NCI-H146 treated with DMSO at 0.1 percent for 48 hours (cell line): ENCODE results near the gene KLF17.

Experiments used
- DNase-seq: peaks from one replicate; lab custom pipeline; 2025; ENCODE audit not compliant: unreplicated experiment; lab: John Stamatoyannopoulos, UW

Gene KLF17, protein sequence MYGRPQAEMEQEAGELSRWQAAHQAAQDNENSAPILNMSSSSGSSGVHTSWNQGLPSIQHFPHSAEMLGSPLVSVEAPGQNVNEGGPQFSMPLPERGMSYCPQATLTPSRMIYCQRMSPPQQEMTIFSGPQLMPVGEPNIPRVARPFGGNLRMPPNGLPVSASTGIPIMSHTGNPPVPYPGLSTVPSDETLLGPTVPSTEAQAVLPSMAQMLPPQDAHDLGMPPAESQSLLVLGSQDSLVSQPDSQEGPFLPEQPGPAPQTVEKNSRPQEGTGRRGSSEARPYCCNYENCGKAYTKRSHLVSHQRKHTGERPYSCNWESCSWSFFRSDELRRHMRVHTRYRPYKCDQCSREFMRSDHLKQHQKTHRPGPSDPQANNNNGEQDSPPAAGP

GRCh38 chr1:44118682-44119081, at the start of gene KLF17:
KLF17 (plus strand) TSS chr1:44118821; CDS start chr1:44118908, 87 bp downstream.
- DNase-seq, result no peak

DNA sequence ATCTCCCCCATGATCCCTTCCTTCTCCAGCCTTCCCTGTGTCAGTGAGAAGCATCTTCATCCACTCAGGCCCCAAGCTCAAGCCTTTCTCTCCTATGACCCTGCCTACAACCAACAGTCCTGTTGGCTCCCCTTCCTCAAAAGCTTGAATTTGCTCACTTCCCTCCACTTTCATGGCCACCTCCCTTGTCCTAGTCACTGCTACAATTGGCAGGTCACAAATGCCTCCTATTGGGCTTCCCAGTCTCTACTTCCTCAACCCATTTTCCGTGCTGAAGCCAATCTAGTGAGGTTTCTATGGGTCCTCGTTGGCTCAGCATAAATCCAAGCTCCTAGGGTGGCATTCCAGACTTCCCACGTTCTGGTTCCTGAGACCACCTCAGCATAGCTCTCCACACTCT, 47.2 kb upstream of the KLF17 start:
- DNase-seq, result no peak

DNA sequence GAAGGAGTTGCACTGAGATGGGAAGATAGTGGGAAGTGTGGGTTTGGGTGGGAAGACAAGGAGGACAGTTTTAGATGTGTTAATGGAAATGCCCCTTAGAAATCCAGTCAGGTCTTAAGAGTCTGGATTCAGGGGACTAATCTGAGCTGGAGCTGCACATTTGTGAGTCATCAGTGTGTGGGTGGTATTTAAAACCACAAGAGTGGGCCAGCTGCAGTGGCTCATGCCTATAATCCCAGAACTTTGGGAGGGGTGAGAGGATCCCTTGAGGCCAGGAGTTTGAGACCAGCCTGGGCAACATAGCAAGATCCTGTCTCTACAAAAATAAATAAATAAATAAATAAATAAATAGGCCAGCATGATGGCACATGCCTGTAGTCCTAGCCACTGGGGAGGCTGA, 46.4 kb upstream of the KLF17 start:
- DNase-seq, result no peak

DNA sequence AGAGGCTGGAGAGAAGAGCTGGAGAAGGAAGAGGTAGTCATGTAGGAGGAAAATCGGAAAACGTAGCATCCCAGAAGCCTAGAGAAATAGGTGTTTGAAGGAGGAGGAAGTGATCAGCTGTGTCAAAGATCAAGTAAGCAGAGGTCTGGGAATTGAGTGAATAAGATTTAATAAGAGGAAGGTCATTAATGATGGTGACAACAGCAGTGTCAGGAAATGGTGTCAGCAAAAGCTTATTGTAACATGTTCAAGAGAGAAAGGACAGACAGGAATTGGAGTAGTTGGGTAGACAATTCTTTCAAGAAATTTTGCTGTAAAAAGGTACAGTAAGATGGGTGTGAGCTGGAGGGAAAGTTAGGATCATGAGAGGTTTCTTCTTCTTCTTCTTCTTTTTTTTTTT, 45.8 kb upstream of the KLF17 start:
- no peak for DNase-seq

- no peak for DNase-seq
Measured at GRCh38 chr1:44073528-44073927, 45.1 kb upstream of the KLF17 start.

- no peak for DNase-seq
Measured at GRCh38 chr1:44074415-44074814, 44.2 kb upstream of the KLF17 start.

- DNase-seq, result no peak
Measured at GRCh38 chr1:44076066-44076465, 42.6 kb upstream of the KLF17 start.

- no peak for DNase-seq
Measured at GRCh38 chr1:44077421-44077820, 41.2 kb upstream of the KLF17 start.

DNA sequence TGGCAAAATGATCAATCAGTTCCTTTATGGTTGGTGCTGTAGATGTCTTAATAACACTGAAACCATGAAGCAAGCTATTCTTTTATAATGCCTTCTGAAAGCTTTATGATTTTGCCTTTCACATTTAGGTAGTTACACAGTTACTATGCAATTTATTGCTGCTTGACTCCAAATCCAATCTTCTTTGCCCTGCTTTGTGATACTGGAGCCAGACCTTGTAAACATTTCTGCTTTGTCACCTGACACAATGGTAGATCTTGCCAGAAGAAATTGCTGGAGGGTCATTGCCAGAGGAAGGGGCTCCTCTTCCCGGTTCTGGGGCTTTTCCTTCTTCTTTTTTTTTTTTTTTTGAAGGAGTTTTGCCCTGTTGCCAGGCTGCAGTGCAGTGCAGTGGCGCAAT, 40.5 kb upstream of the KLF17 start:
- no peak for DNase-seq

- no peak for DNase-seq
Measured at GRCh38 chr1:44079566-44079965, 39.1 kb upstream of the KLF17 start.

GRCh38 chr1:44084998-44085675, 33.5 kb upstream of the KLF17 start:
- DNase-seq, result no peak

- no peak for DNase-seq
Measured at GRCh38 chr1:44086692-44087474, 31.7 kb upstream of the KLF17 start.

GRCh38 chr1:44089371-44090048, 29.1 kb upstream of the KLF17 start:
- DNase-seq, result peak; percentile 35

GRCh38 chr1:44090429-44091252, 28.0 kb upstream of the KLF17 start:
- no peak for DNase-seq

DNA sequence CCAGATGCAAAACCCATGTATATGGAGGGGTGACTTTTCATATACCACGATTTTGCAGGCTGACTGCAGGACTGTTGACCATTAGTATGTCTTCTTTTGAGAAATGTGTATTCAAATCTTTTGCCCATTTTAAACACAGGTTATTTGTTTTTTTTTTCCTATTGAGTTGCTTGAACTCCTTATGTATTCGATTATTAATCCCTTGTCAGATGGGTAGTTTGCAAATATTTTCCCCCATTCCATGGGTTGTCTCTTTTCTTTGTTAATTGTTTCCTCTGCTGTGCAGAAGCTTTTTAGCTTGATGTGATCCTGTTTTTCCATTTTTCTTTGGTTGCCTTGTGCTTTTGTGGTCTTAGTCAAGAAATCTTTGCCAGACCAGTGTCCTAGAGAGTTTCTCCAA, 24.6 kb upstream of the KLF17 start:
- no peak for DNase-seq

GRCh38 chr1:44100183-44100868, 18.3 kb upstream of the KLF17 start:
- DNase-seq, result no peak

DNA sequence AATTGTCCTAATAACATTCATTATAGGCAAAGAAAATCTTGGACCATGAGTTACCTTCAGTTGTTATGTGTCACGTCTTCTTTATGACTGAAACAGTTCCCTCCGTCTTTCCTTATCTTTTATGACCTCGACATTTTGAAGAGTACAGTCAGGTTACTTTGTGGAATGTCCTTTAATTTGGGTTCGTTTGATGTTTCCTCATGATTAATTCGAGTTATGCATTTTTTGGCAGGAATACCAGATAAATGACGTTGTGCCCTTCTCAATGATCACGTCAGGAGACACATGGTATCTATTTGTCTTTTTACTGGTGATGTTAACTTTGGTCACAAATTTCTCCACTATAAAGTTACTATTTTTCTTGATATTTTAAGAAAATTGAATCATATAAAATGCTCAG, 17.3 kb upstream of the KLF17 start:
- DNase-seq, result no peak

GRCh38 chr1:44103270-44104131, 15.1 kb upstream of the KLF17 start:
- peak; percentile 56 for DNase-seq

DNA sequence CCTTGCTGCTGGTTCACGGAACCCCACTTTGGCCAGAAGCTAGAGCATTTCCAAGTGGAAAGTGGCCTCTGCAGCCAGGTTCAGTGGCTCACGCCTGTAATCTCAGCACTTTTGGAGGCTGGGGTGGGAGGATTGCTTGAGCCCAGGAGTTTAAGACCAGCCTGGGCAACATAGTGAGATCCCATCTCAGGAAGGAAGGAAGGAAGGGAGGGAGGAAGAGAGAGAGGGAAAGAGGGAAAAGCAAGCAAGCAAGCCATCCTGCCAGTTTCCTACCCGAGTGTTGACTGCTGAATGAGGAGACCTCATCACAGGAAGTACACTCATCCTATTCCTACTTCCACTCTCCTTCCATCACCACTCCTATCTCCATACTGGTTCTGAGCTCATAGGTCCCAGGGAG, 12.8 kb upstream of the KLF17 start:
- no peak for DNase-seq
